T-cell (primary cell): Measurements from ENCODE around the gene SLC16A7. TPM values are rescaled to one million over a fixed set of nuclear protein-coding genes. Genes with fewer than 3 reads are reported as not detected.

ENCODE experiments used
- ATAC-seq, 4 experiments: fragments of 200-7000 bp in 3 of 4; fragments of 150-1000 bp in 1 of 4; cut with Tn5 transposase; replicated peaks in 1 of 4; 1 replicate in 3 of 4; 2 replicates in 1 of 4; pipeline ENCODE4 v1.10.0; 2021; ENCODE audit warnings: moderate library complexity in 3 of 4, mild to moderate bottlenecking in 2 of 4, moderate number of reproducible peaks in 1 of 4
- CTCF ChIA-PET, 2 donors: fragments of 300-600 bp; sonication (Branson Sonifier 250); formaldehyde crosslinking; loops; one replicate each; lab custom pipeline; 2022; ENCODE audit warnings: antibody characterized with exemption in 2 of 2; lab: Charles Lee
- POLR2A ChIA-PET, 2 donors: fragments of 300-600 bp; sonication (Branson Sonifier 250); formaldehyde crosslinking; loops; one replicate each; lab custom pipeline; 2022; ENCODE audit warnings: antibody characterized with exemption in 2 of 2; lab: Charles Lee
- DNase-seq, 35 experiments: peaks; one replicate each; pipeline versions ENCODE4 v3.0.0 to v3.0.0-alpha.2; 2013 to 2023
- H3K27ac ChIP-seq: one replicate; pipeline ENCODE4 v1.5.1; 2013; ENCODE audit warnings: low read length
- H3K27me3 ChIP-seq, 2 experiments: replicated peaks in 1 of 2; 1 replicate in 1 of 2; 2 replicates in 1 of 2; pipeline versions ENCODE4 v1.6.1 to v1.7.0; 2013; ENCODE audit warnings: low read length in 1 of 2, mixed read lengths in 1 of 2; ENCODE audit not compliant: control insufficient read depth in 2 of 2, insufficient read depth in 2 of 2; ENCODE audit errors: extremely low read depth in 1 of 2
- H3K36me3 ChIP-seq, 2 donors: 1 replicate in 1 of 2; 2 replicates in 1 of 2; pipeline versions ENCODE4 v1.6.1 to v1.7.0; 2013; ENCODE audit warnings: low read length in 1 of 2; ENCODE audit not compliant: control insufficient read depth in 2 of 2, insufficient read depth in 1 of 2; ENCODE audit errors: extremely low read depth in 1 of 2
- H3K4me1 ChIP-seq, 2 experiments: 1 replicate in 1 of 2; 2 replicates in 1 of 2; pipeline versions ENCODE4 v1.6.1 to v1.7.0; 2013; ENCODE audit warnings: low read length in 2 of 2, mixed read lengths in 1 of 2; ENCODE audit not compliant: insufficient read depth in 2 of 2, control insufficient read depth in 1 of 2; ENCODE audit errors: extremely low read depth in 1 of 2
- H3K4me3 ChIP-seq, 2 donors: 1 replicate in 1 of 2; 2 replicates in 1 of 2; pipeline versions ENCODE4 v1.5.1 to v1.7.0; 2013; ENCODE audit warnings: mild to moderate bottlenecking in 2 of 2, low read length in 1 of 2, moderate library complexity in 1 of 2; ENCODE audit not compliant: control insufficient read depth in 1 of 2; ENCODE audit errors: extremely low read depth in 1 of 2
- H3K9me3 ChIP-seq: 2 replicates; pipeline ENCODE4 v1.7.0; 2013
- H3K27ac Mint-ChIP-seq, 2 donors: one replicate each; pipeline ENCODE4 v1.8.0; 2020 to 2021; ENCODE audit warnings: mild to moderate bottlenecking in 2 of 2, mixed read lengths in 2 of 2
- H3K27me3 Mint-ChIP-seq, 2 donors: one replicate each; pipeline ENCODE4 v1.8.0; 2021 to 2022; ENCODE audit warnings: mixed read lengths in 2 of 2
- H3K36me3 Mint-ChIP-seq: one replicate; pipeline ENCODE4 v1.8.0; 2021; ENCODE audit warnings: mixed read lengths
- H3K4me1 Mint-ChIP-seq, 3 donors: one replicate each; pipeline ENCODE4 v1.8.0; 2020 to 2022; ENCODE audit warnings: mixed read lengths in 3 of 3, mild to moderate bottlenecking in 1 of 3
- H3K4me3 Mint-ChIP-seq, 3 donors: one replicate each; pipeline ENCODE4 v1.8.0; 2020 to 2022; ENCODE audit warnings: mild to moderate bottlenecking in 3 of 3, mixed read lengths in 3 of 3, moderate library complexity in 3 of 3
- H3K9me3 Mint-ChIP-seq, 3 donors: one replicate each; pipeline ENCODE4 v1.8.0; 2020 to 2022; ENCODE audit warnings: mixed read lengths in 3 of 3
- WGBS: methylation state at CpG from one replicate; pipeline ENCODE4 v1.1.5; 2013; ENCODE audit warnings: missing lambda C conversion rate; ENCODE audit not compliant: insufficient coverage; 5-methylcytosine and 5-hydroxymethylcytosine counted together
- total RNA-seq, 35 experiments: library from RNA in 6 of 35; stranded (reverse) in 6 of 35; fragments of 120-200 nt in 1 of 35; gene quantifications; one replicate each; pipeline versions ENCODE4 v1.2.1 to v1.2.4 and lab custom pipeline; 2013 to 2026

Gene SLC16A7
- total RNA-seq, 5 donors from 2014 or later (not counting 1 experiment from before 2014, with no cell fraction given) = 43.3 to 54.6 (median 49.4) TPM

DNA sequence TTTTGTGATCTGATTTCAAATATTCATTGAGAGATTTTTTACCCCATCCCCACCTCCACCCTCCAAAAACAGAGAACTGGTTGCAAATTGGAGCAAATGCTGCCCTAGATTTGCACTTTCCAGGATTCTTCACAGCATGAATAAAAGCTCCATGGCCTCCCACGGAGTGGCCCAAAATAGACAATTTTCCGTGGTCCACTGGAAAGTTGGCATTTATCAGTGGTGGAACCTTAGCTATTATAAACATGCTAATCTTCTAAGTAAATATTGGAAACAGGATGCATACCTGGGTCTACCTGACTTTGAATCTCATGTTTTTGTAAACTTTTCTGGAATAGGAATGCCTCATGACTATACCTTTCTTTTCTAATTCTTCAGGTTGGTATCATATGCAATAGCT lies 123.9 kb downstream of the SLC16A7 start:
- CTCF ChIA-PET = no interaction called here
- Histone ChIP-seq H3K36me3 (no peaks in the 10 kb centered on the region), H3K27me3 (no peaks in the 10 kb centered on the region), H3K4me3 (no peak overlapping the region), H3K9me3 (no peaks in the 10 kb centered on the region), H3K4me1 (no peaks in the 10 kb centered on the region), H3K27ac (no peak overlapping the region)
- ATAC-seq (no peak), DNase-seq (no peak)
- POLR2A ChIA-PET = no interaction called here
- H3K27ac Mint-ChIP-seq = no peak overlapping the region
- H3K9me3 Mint-ChIP-seq = no peaks in the 10 kb centered on the region
- no CpG with 5 or more reads among the region's 2 CpGs for WGBS
- H3K4me1 Mint-ChIP-seq = peaks cover 11 to 25% (median 21%) of the 10 kb centered on the region in 3 donors
- H3K4me3 Mint-ChIP-seq = no peak overlapping the region
- peaks cover 21% of the 10 kb centered on the region for H3K36me3 Mint-ChIP-seq
- H3K27me3 Mint-ChIP-seq = no peaks in the 10 kb centered on the region

DNA sequence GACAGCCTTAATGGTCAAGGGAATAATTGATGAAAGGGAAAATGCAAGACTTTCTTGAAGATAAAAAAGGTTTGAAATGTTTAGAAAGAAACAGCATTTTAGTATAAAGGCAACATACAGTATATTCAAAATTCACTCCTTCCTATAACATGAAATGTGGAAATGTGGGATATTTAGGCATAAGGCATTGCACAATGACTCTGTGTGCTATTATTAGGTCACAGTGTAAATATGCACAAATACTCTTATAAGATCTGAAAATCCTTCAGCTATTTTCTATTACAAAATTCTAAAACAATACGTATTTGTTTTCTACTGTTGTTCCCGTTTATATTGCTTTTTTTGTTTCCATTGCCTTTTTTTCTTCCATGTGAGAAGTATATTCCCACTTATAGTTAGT lies 127.7 kb downstream of the SLC16A7 start:
- Mint-ChIP-seq H3K36me3 (peaks cover 19% of the 10 kb centered on the region), H3K9me3 (no peaks in the 10 kb centered on the region), H3K4me1 (peaks cover 13 to 23% (median 18%) of the 10 kb centered on the region in 3 donors), H3K27me3 (no peaks in the 10 kb centered on the region), H3K27ac (no peak overlapping the region), H3K4me3 (no peak overlapping the region)
- H3K9me3 ChIP-seq = no peaks in the 10 kb centered on the region
- no peaks in the 10 kb centered on the region for H3K4me1 ChIP-seq
- no CpG with 5 or more reads among the region's 2 CpGs for WGBS
- no peaks in the 10 kb centered on the region for H3K27me3 ChIP-seq
- ATAC-seq (no peak), DNase-seq (no peak)
- POLR2A ChIA-PET = no interaction called here
- H3K27ac ChIP-seq = no peak overlapping the region
- no peak overlapping the region for H3K4me3 ChIP-seq
- CTCF ChIA-PET = no interaction called here
- H3K36me3 ChIP-seq = no peaks in the 10 kb centered on the region

GRCh38 chr12:59724011-59724695 lies 128.3 kb downstream of the SLC16A7 start:
- H3K9me3 ChIP-seq = no peaks in the 10 kb centered on the region
- no peaks in the 10 kb centered on the region for H3K9me3 Mint-ChIP-seq
- no peaks in the 10 kb centered on the region for H3K27me3 Mint-ChIP-seq
- ATAC-seq (no peak), DNase-seq (no peak)
- H3K36me3 Mint-ChIP-seq = peaks cover 16% of the 10 kb centered on the region
- CTCF ChIA-PET = no interaction called here
- H3K4me3 Mint-ChIP-seq = no peak overlapping the region
- POLR2A ChIA-PET = no interaction called here
- H3K4me1 ChIP-seq = no peaks in the 10 kb centered on the region
- H3K36me3 ChIP-seq = no peaks in the 10 kb centered on the region
- no peaks in the 10 kb centered on the region for H3K27me3 ChIP-seq
- no peak overlapping the region for H3K27ac Mint-ChIP-seq
- WGBS = no CpG with 5 or more reads among the region's 2 CpGs
- no peak overlapping the region for H3K4me3 ChIP-seq
- H3K27ac ChIP-seq = no peak overlapping the region
- peaks cover 9 to 19% (median 12%) of the 10 kb centered on the region in 3 donors for H3K4me1 Mint-ChIP-seq

DNA sequence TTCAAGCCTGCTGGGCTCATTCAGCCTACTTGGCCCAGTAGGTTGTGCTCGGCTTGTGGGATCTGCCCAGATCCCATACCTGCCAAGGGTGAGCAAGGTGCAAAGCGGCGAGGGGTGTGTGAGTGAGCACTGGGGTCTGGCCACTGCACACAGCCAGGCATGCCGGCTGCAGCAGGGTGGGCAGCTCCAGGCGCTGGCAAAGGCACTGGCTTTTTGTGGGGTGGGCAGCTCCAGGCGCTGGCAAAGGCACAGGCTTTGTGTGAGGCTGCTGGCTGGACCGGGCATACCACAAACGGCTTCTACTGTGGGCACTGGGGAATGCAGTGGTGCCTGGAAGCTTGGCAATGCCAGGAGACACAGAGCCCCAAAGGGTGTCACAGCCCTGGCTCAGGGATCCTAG lies 137.4 kb downstream of the SLC16A7 start:
- 99% methylated on average over 8 of the region's 8 CpGs for WGBS
- Mint-ChIP-seq H3K4me3 (no peak overlapping the region), H3K27me3 (no peaks in the 10 kb centered on the region), H3K36me3 (peaks cover 51% of the 10 kb centered on the region), H3K4me1 (peaks cover 16 to 19% (median 18%) of the 10 kb centered on the region in 3 donors), H3K27ac (no peak overlapping the region), H3K9me3 (peaks cover 0 to 2% (median under 1%) of the 10 kb centered on the region in 3 donors)
- Histone ChIP-seq H3K9me3 (no peaks in the 10 kb centered on the region), H3K4me3 (no peak overlapping the region), H3K27ac (no peak overlapping the region), H3K27me3 (no peaks in the 10 kb centered on the region), H3K4me1 (no peaks in the 10 kb centered on the region), H3K36me3 (peaks cover 9 to 15% of the 10 kb centered on the region in 2 donors)
- no peak for ATAC-seq
- ChIA-PET POLR2A (no interaction called here), CTCF (no interaction called here)
- no peak for DNase-seq

DNA sequence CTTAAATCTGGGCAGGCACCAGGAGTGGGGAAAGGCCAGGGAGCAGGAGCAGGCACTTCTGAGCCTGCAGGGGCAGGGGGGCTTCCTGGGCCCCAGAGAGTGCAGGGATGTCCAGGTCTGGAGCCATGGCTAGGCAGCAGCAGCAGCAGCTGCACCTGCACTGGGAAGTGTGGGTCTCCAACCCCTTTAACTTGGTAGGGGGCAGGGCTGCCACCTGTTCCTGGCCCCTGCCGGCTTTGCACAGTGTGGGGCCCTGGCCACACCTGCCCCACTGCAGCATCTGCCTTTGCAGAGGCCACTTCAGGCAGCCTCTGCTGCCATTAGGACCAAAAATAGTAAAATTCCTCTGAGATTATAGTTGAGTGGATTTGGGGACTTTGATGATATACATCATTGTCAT lies 138.5 kb downstream of the SLC16A7 start:
- Histone ChIP-seq H3K9me3 (no peaks in the 10 kb centered on the region), H3K36me3 (peaks cover 9 to 15% of the 10 kb centered on the region in 2 donors), H3K4me1 (no peaks in the 10 kb centered on the region), H3K27ac (no peak overlapping the region), H3K27me3 (no peaks in the 10 kb centered on the region), H3K4me3 (no peak overlapping the region)
- H3K4me1 Mint-ChIP-seq = peaks cover 16% of the 10 kb centered on the region in 3 donors
- ChIA-PET CTCF (interaction anchor here in 1 of 2 donors (0.5 kb wide), 1 partner anchor 1284 kb away, joined by 6 read pairs; no protein-coding TSS in a partner anchor), POLR2A (interaction anchor here (0.6 kb wide), 2 partner anchors 17 to 118 kb away, joined by 3 read pairs; no protein-coding TSS in a partner anchor)
- no peak for DNase-seq
- H3K4me3 Mint-ChIP-seq = no peak overlapping the region
- ATAC-seq = no peak
- no peaks in the 10 kb centered on the region for H3K27me3 Mint-ChIP-seq
- 83% methylated on average over 1 of the region's 1 CpG for WGBS
- H3K36me3 Mint-ChIP-seq = peaks cover 48% of the 10 kb centered on the region
- peaks cover 0 to 5% (median 1%) of the 10 kb centered on the region in 3 donors for H3K9me3 Mint-ChIP-seq
- H3K27ac Mint-ChIP-seq = no peak overlapping the region

DNA sequence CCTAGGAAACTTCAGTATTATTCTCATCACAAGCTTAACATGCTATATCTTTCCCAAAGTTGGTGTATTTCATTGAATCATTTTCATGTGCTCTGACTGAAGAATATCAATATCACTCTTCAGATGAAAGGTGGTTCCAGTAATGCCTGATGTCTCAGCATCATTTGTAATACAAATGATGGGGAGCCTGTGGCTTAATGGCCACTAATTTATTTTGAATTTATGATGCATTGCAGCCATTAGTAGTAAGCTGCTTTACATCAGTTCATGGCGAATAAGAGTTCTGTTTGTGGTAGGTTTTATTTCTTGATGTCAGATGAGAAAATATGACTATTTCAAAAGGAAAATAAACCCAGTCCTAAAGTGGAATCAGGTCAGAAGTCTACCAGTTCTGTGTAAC lies 139.4 kb downstream of the SLC16A7 start:
- no CpG with 5 or more reads among the region's 1 CpG for WGBS
- H3K36me3 Mint-ChIP-seq = peaks cover 48% of the 10 kb centered on the region

More for the DNA sequence above, 139.4 kb downstream of the SLC16A7 start:
- no peak overlapping the region for H3K4me3 ChIP-seq
- no peaks in the 10 kb centered on the region for H3K9me3 ChIP-seq
- H3K9me3 Mint-ChIP-seq = peaks cover 0 to 5% (median 1%) of the 10 kb centered on the region in 3 donors
- H3K36me3 ChIP-seq = peaks cover 9 to 15% of the 10 kb centered on the region in 2 donors
- H3K27ac ChIP-seq = no peak overlapping the region
- H3K4me1 Mint-ChIP-seq = peaks cover 16% of the 10 kb centered on the region in 3 donors
- ATAC-seq (no peak), DNase-seq (no peak)
- H3K27ac Mint-ChIP-seq = no peak overlapping the region
- H3K27me3 Mint-ChIP-seq = no peaks in the 10 kb centered on the region
- CTCF ChIA-PET = no interaction called here
- H3K27me3 ChIP-seq = no peaks in the 10 kb centered on the region
- H3K4me1 ChIP-seq = no peaks in the 10 kb centered on the region
- POLR2A ChIA-PET = no interaction called here
- H3K4me3 Mint-ChIP-seq = no peak overlapping the region
